ENCODE measurements around the gene DIP2C. TPM values are rescaled to one million over a fixed set of nuclear protein-coding genes. Genes with fewer than 3 reads are reported as not detected.
"Not testable (repeated sequence)": the region's sequence is repeated elsewhere in the genome, so short reads cannot be mapped to it uniquely, and the experiment has no call there.

The DIP2C gene
- total RNA-seq, 1 experiment from 2014 or later = 10.7 TPM

DNA sequence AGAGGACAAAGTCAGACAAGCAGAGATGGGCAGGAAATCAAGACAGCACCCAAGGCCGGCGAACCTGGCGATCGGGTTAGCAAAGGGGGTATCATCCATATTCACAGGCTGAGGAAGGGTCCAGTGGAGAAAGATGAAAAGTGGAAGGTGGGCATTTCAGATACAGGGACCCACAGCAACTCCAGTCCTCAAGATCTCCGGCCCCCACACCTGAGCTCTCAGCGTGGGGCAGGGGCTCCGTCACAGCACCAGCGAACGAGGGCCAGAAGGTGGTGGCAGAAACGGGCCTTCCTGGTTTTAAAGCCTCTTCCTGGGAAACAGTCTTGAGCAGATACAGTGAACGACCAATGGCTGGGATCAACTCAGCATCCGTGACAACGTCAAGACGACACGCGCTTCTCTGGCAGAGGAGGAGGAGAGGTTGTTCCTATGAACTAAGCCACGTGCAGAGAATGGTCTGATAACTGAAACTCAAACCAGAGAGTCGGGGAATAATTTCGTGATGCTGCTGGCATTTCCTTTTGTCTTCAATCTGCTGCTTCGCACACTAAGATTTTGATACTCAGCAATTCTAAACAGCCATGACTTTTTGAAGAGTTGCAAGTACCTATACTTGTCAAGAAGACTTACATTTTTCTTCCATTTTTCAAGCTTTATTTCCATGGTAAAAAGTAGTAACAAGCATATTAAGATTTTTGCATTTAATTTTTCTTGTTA is 334.4 kb downstream of the DIP2C start:
- Histone ChIP-seq H3K9me3 (no peaks in the 10 kb centered on the region), H3K36me3 (peaks cover 15% of the 10 kb centered on the region), H3K4me3 (no peak overlapping the region), H3K27me3 (no peaks in the 10 kb centered on the region)
- DNase-seq = no peak

GRCh38 chr10:352476-353235 is 336.8 kb downstream of the DIP2C start:
- Histone ChIP-seq H3K36me3 (peaks cover 10% of the 10 kb centered on the region), H3K27me3 (no peaks in the 10 kb centered on the region), H3K9me3 (no peaks in the 10 kb centered on the region), H3K4me3 (no peak overlapping the region)
- DNase-seq = no peak

- Histone ChIP-seq H3K4me3 (no peak overlapping the region), H3K36me3 (peaks cover 10% of the 10 kb centered on the region), H3K9me3 (no peaks in the 10 kb centered on the region), H3K27me3 (no peaks in the 10 kb centered on the region)
- no peak for DNase-seq
These were observed 337.6 kb downstream of the DIP2C start for GRCh38 chr10:351770-352334.

- no peak for DNase-seq
- Histone ChIP-seq H3K9me3 (no peaks in the 10 kb centered on the region), H3K27me3 (no peaks in the 10 kb centered on the region), H3K4me3 (no peak overlapping the region), H3K36me3 (peaks cover 10% of the 10 kb centered on the region)
These were observed 338.4 kb downstream of the DIP2C start for GRCh38 chr10:350981-351501.

DNA sequence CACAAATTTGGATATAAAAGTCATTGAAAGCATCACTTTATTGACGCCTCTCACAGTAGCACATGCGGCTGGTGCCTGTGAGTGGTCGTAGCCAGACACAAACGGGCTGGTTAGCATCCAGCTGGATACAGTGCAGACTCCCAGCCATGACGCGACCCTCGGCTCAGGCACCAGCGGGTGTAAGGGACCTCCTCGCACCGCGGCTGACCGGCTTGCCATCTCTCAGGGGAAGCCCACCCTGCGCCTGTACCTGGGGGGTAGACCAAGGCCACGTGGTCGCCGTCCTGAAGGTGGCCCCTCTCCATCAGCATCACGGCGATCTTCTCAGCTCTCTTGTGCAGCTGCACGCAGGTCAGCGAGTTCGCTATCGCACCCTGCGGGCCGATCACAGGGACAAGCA is 340.4 kb downstream of the DIP2C start:
- no peak overlapping the region for H3K4me3 ChIP-seq
- H3K9me3 ChIP-seq = no peaks in the 10 kb centered on the region
- no peak for DNase-seq
- no peaks in the 10 kb centered on the region for H3K27me3 ChIP-seq
- peaks cover 3% of the 10 kb centered on the region; the same call in 1 of the 2 replicates for H3K36me3 ChIP-seq

DNA sequence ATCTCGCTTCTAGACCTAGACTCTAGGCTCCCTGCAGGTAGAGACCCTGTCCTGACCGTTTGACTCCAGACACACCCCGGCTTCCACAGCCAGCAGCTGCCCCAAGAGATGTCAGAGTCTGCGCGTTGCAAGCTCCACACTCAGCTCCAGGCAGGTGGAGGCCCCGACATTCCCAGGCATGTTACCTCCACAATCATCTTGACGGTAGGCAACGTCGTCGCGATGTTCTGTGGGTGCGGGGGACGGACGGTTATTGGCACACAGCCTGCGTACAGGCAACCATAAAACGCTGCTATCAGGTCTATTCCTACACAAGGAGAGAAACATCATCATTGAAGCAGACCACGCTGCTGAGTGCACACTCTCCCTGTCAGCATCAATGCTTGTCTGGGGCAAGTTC is 341.0 kb downstream of the DIP2C start:
- no peaks in the 10 kb centered on the region for H3K27me3 ChIP-seq
- no peaks in the 10 kb centered on the region for H3K9me3 ChIP-seq
- DNase-seq = no peak
- H3K4me3 ChIP-seq = no peak overlapping the region
- H3K36me3 ChIP-seq = peaks cover 3% of the 10 kb centered on the region; the same call in 1 of the 2 replicates

DNA sequence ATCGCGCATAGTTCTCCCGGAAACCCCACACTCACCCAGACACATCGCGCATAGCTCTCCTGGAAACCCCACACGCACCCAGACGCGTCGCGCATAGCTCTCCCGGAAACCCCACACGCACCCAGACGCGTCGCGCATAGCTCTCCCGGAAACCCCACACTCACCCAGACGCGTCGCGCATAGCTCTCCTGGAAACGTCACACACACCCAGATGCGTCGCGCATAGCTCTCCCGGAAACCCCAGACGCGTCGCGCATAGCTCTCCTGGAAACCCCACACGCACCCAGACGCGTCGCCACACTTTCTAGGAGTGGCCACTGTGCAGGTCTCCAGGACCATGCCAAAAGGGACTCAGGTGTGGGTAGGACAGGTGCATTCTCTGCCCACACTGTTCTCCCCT is 341.7 kb downstream of the DIP2C start:
- DNase-seq, H3K4me3 ChIP-seq, H3K9me3 ChIP-seq, H3K36me3 ChIP-seq, H3K27me3 ChIP-seq: not testable (repeated sequence)

DNA sequence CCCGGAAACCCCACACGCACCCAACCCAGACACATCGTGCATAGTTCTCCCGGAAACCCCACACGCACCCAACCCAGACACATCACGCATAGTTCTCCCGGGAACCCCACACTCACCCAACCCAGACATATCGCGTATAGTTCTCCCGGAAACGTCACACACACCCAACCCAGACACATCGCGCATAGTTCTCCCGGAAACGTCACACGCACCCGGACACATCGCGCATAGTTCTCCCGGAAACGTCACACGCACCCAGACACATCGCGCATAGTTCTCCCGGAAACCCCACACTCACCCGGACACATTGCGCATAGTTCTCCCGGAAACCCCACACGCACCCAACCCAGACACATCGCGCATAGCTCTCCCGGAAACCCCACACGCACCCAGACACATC is 342.3 kb downstream of the DIP2C start:
- H3K36me3 ChIP-seq, H3K4me3 ChIP-seq, H3K9me3 ChIP-seq, DNase-seq, H3K27me3 ChIP-seq: not testable (repeated sequence)

DNA sequence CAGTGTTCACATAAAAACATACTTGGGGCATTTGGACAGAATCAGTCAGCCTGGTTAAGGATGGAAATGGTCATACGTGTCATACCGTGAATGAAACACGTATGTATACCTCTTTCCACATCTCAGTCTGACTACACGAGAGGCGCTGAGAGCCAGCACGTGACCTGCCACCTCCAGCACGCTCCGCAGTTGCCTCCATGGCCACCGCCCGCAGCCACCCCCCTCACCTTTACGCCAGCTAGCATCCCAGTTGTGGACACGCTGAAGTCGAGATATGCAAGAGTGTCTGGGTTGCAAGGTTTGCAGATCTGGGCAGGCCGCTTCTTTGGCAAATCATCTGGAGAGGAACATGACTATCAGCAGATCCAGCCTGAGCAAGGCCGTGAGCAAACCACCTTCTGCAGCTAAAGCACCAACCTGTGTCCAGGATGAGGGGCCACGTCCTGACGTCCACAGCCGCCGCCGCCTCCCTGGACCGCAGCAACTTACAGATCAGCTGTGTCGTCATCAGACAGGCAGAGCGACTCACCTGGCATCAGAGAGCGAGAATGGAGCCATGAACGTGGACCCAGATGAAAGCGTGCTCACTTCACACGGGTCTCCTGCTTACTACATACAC is 344.8 kb downstream of the DIP2C start:
- DNase-seq = no peak
- H3K9me3 ChIP-seq = no peaks in the 10 kb centered on the region
- no peak overlapping the region for H3K4me3 ChIP-seq
- peaks cover 4% of the 10 kb centered on the region; the same call in 1 of the 2 replicates for H3K36me3 ChIP-seq
- no peaks in the 10 kb centered on the region for H3K27me3 ChIP-seq

- no peak for DNase-seq
These were observed 345.9 kb downstream of the DIP2C start for GRCh38 chr10:343231-344220.

DNA sequence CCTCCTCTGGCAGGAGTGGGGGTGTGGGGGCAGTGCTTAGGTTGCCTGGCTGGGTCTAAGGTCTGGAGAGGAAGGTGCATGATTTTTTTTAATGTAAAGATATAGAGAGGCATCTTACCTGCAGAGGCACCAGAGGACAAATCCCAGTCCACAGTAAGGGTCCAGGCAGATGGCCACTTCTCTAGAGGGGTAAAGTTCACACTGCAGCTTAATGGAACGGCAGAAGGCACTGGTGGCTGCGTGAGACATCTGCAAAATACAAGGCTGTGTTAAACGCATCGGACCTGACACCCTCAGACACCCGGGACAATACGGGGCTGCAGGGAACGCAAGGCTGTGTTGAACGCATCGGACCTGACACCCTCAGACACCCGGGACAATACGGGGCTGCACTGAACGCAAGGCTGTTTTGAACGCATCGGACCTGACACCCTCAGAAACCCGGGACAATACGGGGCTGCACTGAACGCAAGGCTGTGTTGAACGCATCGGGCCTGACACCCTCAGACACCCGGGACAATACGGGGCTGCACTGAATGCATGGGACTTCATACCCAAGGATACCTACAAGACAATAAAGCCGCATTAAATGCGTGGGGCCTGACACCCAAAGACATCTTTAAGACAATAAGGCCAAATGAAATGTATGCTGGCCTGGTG is 348.3 kb downstream of the DIP2C start:
- Histone ChIP-seq H3K4me3 (no peak overlapping the region), H3K27me3 (no peaks in the 10 kb centered on the region), H3K36me3 (peaks cover 9% of the 10 kb centered on the region), H3K9me3 (no peaks in the 10 kb centered on the region)
- no peak for DNase-seq

More at GRCh38 chr10:343231-344220, 345.9 kb downstream of the DIP2C start:
- no peaks in the 10 kb centered on the region for H3K9me3 ChIP-seq
- H3K36me3 ChIP-seq = peaks cover 7% of the 10 kb centered on the region
- H3K4me3 ChIP-seq = no peak overlapping the region
- no peaks in the 10 kb centered on the region for H3K27me3 ChIP-seq

DNA sequence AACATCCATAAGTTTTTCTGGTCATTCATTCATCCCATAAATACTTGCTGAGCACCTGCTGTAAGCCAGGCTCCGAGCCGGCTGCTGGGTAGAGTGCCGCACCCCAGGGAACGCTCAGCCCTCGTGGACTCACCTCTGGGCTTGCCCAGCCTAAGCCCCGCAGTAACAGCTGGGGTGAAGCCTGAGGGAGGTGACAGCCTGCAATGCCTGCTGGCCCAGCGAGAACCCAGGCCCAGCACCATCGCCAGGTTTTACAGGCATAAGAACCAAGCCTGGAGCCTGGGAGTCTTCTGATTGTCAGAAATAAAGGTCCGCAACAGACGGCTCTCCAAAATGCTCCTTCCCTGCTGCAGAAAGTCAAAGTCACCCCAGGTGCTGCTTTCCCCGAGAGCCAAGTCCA is 348.8 kb downstream of the DIP2C start:
- peaks cover 9% of the 10 kb centered on the region for H3K36me3 ChIP-seq
- no peak overlapping the region for H3K4me3 ChIP-seq
- DNase-seq = no peak
- no peaks in the 10 kb centered on the region for H3K27me3 ChIP-seq
- H3K9me3 ChIP-seq = no peaks in the 10 kb centered on the region

GRCh38 chr10:339038-339391 is 350.5 kb downstream of the DIP2C start:
- H3K27me3 ChIP-seq = no peaks in the 10 kb centered on the region
- H3K4me3 ChIP-seq = no peak overlapping the region
- DNase-seq = no peak
- H3K36me3 ChIP-seq = peaks cover 9% of the 10 kb centered on the region
- H3K9me3 ChIP-seq = no peaks in the 10 kb centered on the region

- peak; percentile 41 for DNase-seq
- H3K4me3 ChIP-seq = no peak overlapping the region
- H3K9me3 ChIP-seq = no peaks in the 10 kb centered on the region
- H3K27me3 ChIP-seq = no peaks in the 10 kb centered on the region
- peaks cover 9% of the 10 kb centered on the region for H3K36me3 ChIP-seq
These were observed 351.1 kb downstream of the DIP2C start for GRCh38 chr10:338171-339037.

- Histone ChIP-seq H3K27me3 (no peaks in the 10 kb centered on the region), H3K36me3 (peaks cover 5% of the 10 kb centered on the region), H3K9me3 (no peaks in the 10 kb centered on the region), H3K4me3 (no peak overlapping the region)
- DNase-seq = no peak
These were observed 353.2 kb downstream of the DIP2C start for GRCh38 chr10:336247-336646.

Data from MG63 (cell line).